ENCODE measurements around the gene REC8. TPM values are rescaled to one million over a fixed set of nuclear protein-coding genes. Genes with fewer than 3 reads are reported as not detected.

The REC8 gene
- total and polyA plus RNA-seq, 2 of the 13 experiments (the other 11 are each of a cell fraction or from before 2014, with no cell fraction given), result 3.4 to 14.7 TPM

DNA sequence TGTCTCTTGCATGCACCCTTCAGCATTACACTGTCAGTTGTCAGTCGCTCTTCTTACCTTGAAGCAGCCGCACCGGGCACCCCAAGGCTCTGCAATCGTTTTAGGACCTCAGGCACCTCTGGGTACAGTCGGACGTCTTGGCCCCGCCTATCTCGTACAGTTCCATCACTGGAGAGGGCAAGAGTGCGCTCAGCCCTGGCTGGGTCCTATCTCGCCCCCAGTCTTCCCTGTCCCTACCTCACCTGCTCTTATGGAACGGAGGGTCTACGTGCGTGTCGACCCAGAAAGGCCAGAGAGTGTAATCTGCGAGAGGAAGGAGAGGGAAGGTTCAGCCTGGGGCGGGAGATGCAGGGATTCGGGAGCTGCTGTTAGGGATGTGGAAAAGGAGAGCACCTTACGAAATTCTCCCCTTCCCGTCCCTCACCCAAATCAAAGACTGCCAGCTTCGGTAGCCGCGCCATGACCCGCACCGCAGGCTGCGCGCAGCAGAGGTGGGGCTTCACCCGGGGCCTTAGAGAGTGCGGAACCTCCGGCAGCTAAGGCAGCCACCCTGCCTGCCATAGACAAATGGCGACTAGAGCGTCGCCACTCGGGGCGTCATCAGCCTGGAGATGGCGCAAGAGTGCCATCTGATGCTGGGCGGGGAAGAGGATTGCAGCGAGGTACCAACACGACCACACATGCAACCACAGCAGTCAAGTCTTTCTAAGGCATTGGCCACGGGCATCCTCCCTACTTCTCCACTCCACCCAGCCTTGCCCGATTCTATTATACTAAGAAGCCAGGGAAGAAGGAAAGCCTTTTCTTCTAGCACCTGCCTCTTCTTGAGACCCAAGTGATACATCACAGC, 43.8 kb downstream of the REC8 start, which contains the start of gene MDP1 (continued):
- TF ChIP-seq, protein P1, sequence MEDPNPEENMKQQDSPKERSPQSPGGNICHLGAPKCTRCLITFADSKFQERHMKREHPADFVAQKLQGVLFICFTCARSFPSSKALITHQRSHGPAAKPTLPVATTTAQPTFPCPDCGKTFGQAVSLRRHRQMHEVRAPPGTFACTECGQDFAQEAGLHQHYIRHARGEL (CRISPR knock-in tag; IDR thresholded peaks at IDR 0.05), result peak; percentile 95
- TF ChIP-seq PHF5A (CRISPR knock-in tag; IDR thresholded peaks at IDR 0.05; ENCODE audit: low read depth, unreplicated experiment) (peak; percentile 100), GABPB1 (CRISPR knock-in tag; IDR thresholded peaks at IDR 0.05) (peak; percentile 95), ZNF225 (CRISPR knock-in tag; IDR thresholded peaks at IDR 0.05) (peak; percentile 100), ZNF7 (CRISPR knock-in tag; IDR thresholded peaks at IDR 0.05) (peak; percentile 22; the same call in 1 of the 2 replicates), NFYC (CRISPR knock-in tag; IDR thresholded peaks at IDR 0.05) (peak; percentile 71), ZBTB20 (CRISPR knock-in tag; IDR thresholded peaks at IDR 0.05; ENCODE audit: borderline replicate concordance, low read depth) (peak; percentile 93), KLF15 (CRISPR knock-in tag; IDR thresholded peaks at IDR 0.05; ENCODE audit: borderline replicate concordance) (peak; percentile 54; the same call in 1 of the 2 replicates), FOXK2 (IDR thresholded peaks at IDR 0.05) (peak; percentile 47; the same call in 1 of the 2 replicates), ZNF431 (CRISPR knock-in tag; IDR thresholded peaks at IDR 0.05; ENCODE audit: borderline replicate concordance, low read depth) (no peak), NFE2L2 (IDR thresholded peaks at IDR 0.05; ENCODE audit: low read length) (no peak), ZSCAN9 (CRISPR knock-in tag; IDR thresholded peaks at IDR 0.05; ENCODE audit: borderline replicate concordance) (peak; percentile 97), NPAS2 (CRISPR knock-in tag; IDR thresholded peaks at IDR 0.05; ENCODE audit: borderline replicate concordance) (no peak)
- TF ChIP-seq, protein P2, sequence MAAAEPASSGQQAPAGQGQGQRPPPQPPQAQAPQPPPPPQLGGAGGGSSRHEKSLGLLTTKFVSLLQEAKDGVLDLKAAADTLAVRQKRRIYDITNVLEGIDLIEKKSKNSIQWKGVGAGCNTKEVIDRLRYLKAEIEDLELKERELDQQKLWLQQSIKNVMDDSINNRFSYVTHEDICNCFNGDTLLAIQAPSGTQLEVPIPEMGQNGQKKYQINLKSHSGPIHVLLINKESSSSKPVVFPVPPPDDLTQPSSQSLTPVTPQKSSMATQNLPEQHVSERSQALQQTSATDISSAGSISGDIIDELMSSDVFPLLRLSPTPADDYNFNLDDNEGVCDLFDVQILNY (CRISPR knock-in tag; conservative IDR thresholded peaks at IDR 0.05), result no peak
- TF ChIP-seq, protein P3, sequence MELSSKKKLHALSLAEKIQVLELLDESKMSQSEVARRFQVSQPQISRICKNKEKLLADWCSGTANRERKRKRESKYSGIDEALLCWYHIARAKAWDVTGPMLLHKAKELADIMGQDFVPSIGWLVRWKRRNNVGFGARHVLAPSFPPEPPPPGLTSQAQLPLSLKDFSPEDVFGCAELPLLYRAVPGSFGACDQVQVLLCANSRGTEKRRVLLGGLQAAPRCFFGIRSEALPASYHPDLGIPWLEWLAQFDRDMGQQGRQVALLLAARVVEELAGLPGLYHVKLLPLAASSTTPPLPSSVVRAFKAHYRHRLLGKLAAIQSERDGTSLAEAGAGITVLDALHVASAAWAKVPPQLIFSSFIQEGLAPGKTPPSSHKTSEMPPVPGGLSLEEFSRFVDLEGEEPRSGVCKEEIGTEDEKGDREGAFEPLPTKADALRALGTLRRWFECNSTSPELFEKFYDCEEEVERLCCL (CRISPR knock-in tag; IDR thresholded peaks at IDR 0.05; ENCODE audit: borderline replicate concordance), result peak; percentile 96
- TF ChIP-seq, protein P4, sequence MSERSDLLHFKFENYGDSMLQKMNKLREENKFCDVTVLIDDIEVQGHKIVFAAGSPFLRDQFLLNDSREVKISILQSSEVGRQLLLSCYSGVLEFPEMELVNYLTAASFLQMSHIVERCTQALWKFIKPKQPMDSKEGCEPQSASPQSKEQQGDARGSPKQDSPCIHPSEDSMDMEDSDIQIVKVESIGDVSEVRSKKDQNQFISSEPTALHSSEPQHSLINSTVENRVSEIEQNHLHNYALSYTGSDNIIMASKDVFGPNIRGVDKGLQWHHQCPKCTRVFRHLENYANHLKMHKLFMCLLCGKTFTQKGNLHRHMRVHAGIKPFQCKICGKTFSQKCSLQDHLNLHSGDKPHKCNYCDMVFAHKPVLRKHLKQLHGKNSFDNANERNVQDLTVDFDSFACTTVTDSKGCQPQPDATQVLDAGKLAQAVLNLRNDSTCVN (CRISPR knock-in tag; IDR thresholded peaks at IDR 0.05; ENCODE audit: borderline replicate concordance), result peak; percentile 93
- TF ChIP-seq, protein P5, sequence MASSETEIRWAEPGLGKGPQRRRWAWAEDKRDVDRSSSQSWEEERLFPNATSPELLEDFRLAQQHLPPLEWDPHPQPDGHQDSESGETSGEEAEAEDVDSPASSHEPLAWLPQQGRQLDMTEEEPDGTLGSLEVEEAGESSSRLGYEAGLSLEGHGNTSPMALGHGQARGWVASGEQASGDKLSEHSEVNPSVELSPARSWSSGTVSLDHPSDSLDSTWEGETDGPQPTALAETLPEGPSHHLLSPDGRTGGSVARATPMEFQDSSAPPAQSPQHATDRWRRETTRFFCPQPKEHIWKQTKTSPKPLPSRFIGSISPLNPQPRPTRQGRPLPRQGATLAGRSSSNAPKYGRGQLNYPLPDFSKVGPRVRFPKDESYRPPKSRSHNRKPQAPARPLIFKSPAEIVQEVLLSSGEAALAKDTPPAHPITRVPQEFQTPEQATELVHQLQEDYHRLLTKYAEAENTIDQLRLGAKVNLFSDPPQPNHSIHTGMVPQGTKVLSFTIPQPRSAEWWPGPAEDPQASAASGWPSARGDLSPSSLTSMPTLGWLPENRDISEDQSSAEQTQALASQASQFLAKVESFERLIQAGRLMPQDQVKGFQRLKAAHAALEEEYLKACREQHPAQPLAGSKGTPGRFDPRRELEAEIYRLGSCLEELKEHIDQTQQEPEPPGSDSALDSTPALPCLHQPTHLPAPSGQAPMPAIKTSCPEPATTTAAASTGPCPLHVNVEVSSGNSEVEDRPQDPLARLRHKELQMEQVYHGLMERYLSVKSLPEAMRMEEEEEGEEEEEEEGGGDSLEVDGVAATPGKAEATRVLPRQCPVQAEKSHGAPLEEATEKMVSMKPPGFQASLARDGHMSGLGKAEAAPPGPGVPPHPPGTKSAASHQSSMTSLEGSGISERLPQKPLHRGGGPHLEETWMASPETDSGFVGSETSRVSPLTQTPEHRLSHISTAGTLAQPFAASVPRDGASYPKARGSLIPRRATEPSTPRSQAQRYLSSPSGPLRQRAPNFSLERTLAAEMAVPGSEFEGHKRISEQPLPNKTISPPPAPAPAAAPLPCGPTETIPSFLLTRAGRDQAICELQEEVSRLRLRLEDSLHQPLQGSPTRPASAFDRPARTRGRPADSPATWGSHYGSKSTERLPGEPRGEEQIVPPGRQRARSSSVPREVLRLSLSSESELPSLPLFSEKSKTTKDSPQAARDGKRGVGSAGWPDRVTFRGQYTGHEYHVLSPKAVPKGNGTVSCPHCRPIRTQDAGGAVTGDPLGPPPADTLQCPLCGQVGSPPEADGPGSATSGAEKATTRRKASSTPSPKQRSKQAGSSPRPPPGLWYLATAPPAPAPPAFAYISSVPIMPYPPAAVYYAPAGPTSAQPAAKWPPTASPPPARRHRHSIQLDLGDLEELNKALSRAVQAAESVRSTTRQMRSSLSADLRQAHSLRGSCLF (CRISPR knock-in tag; IDR thresholded peaks at IDR 0.05; ENCODE audit: borderline replicate concordance), result no peak
- TF ChIP-seq, protein P6, sequence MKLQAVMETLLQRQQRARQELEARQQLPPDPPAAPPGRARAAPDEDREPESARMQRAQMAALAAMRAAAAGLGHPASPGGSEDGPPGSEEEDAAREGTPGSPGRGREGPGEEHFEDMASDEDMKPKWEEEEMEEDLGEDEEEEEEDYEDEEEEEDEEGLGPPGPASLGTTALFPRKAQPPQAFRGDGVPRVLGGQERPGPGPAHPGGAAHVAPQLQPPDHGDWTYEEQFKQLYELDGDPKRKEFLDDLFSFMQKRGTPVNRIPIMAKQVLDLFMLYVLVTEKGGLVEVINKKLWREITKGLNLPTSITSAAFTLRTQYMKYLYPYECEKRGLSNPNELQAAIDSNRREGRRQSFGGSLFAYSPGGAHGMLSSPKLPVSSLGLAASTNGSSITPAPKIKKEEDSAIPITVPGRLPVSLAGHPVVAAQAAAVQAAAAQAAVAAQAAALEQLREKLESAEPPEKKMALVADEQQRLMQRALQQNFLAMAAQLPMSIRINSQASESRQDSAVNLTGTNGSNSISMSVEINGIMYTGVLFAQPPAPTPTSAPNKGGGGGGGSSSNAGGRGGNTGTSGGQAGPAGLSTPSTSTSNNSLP (IDR thresholded peaks at IDR 0.05; ENCODE audit: low read depth, low read length), result peak; percentile 78; the same call in 1 of the 2 replicates

Data from HepG2 (cell line).